ENCODE data around the gene GABRA5. TPM values are rescaled to one million over a fixed set of nuclear protein-coding genes. Genes with fewer than 3 reads are reported as not detected.

GABRA5 gene
- total and polyA plus RNA-seq, 4 donors = not detected

Other genes starting within 250 kb of the GABRA5 start
- gene GABRB3, start 94.0 kb upstream of the GABRA5 start, total RNA-seq = 1 to 10 TPM; 1.0 to 1.1 TPM
- under 1 TPM; 0.50 to 0.79 TPM for gene GABRB3, start 94.0 kb upstream of the GABRA5 start, polyA plus RNA-seq
- not detected for gene GABRG3, start 104.1 kb downstream of the GABRA5 start, total RNA-seq
- gene GABRG3, start 104.1 kb downstream of the GABRA5 start, polyA plus RNA-seq = not detected

Data from aorta (tissue), 4 donors.